ENCODE measurements around the gene MFN2. TPM values are rescaled to one million over a fixed set of nuclear protein-coding genes. Genes with fewer than 3 reads are reported as not detected.
A peak's percentile ranks its signal among the peaks of the same experiment; 100 is the strongest.

The MFN2 gene
- total and polyA plus RNA-seq, 9 of the 15 experiments (the other 6 are each of a cell fraction or from before 2014, with no cell fraction given): 10.5 to 158 (median 87.1) TPM

DNA sequence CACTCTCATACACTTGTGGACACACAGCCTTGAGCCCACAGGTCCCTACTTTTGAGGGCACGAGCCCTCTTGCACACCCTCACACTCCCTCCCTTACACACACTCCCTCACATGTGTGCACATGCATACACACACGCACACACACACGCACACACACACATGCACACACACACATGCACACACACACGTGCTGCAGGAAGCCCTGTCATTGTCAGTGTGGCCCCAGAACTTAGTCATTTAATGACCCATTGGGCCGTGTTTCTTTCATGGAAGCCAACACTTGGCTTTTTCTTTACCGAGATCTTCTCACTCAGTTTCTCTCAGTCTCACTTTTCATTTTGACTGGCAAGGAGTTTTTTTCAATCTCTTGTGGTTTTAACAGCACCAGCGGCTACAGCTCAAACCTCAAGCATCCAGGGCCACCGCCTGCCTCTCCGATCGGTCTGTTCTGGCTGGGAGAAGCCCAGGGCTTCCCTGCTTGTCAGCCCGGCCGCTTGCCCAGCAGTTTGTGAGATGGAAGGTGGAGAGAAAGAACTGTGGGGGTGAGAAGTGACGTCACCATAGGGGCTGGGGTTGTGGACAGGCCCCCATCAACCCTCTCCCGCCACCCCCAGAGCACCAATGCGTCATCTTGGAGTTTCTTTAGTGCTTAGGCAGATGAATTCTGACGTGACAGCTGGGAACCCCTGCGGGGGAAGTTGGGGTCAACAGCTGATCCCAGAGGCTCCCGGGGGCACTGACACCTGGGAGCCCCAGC is 67.1 kb downstream of the MFN2 start:
- Histone ChIP-seq H3K36me3 (ENCODE audit: control insufficient read depth, insufficient read depth, low read length) (no peaks in the 10 kb centered on the region), H4K20me1 (replicated peaks; ENCODE audit: control insufficient read depth, insufficient read depth, low read length) (no peaks in the 10 kb centered on the region), H3K4me2 (ENCODE audit: insufficient read depth, low read length) (no peak overlapping the region), H3K9me3 (replicated peaks; ENCODE audit: control insufficient read depth, insufficient read depth, low read depth, low read length) (no peaks in the 10 kb centered on the region), H3K27me3 (ENCODE audit: control insufficient read depth in 2 of 2, insufficient read depth in 2 of 2, low read length in 2 of 2) (no peaks in the 10 kb centered on the region), H3K4me3 (no peak overlapping the region), H3K27ac (ENCODE audit: extremely low read depth, low read depth, low read length) (no peak overlapping the region), H3K79me2 (ENCODE audit: control insufficient read depth, insufficient read depth, low read length) (no peaks in the 10 kb centered on the region), H3K9me1 (ENCODE audit: control insufficient read depth, insufficient read depth, low read length) (no peaks in the 10 kb centered on the region), H2AFZ (ENCODE audit: low read depth, low read length) (peak overlapping the region; percentile 15), H3K9ac (ENCODE audit: insufficient read depth in 1 of 2, low read depth in 2 of 2, low read length in 2 of 2) (peak overlapping the region in 1 of 2 experiments; percentile 61; a peak in 2 of 4 replicates), H3K4me1 (replicated peaks in 1 of 2; ENCODE audit: control insufficient read depth in 2 of 2, insufficient read depth in 2 of 2, low read length in 2 of 2) (peaks cover 20 to 31% of the 10 kb centered on the region in 2 experiments; a peak in 4 of 5 replicates)
- DNase-seq (ENCODE audit: extremely low read depth in 1 of 4, low spot score in 3 of 4): peak in 1 of 4 experiments; percentile 53
- ChIA-PET CTCF (ENCODE audit: low intra/inter-chr PET ratio) (no interaction called here), POLR2A (interaction anchor here (1.6 to 3.4 kb wide), 2 partner anchors 15 to 138 kb away, joined by 3 to 28 read pairs; no protein-coding TSS in a partner anchor)
- no TSS peak for BruUV-seq (replicated peaks)
- WGBS (ENCODE audit: insufficient coverage, low coverage, missing lambda C conversion rate): 32% methylated on average over 18 of the region's 18 CpGs
- ATAC-seq: no peak
- intact Hi-C loops (cut with micrococcal nuclease): no loop called here
- in situ Hi-C loops (cut with MboI): no loop called here
- peak; percentile 19 for FAIRE-seq
- no peak for TF ChIP-seq PHTF2 (CRISPR knock-in tag; IDR thresholded peaks at IDR 0.05)
- peak; percentile 49; the same call in 1 of the 2 replicates for TF ChIP-seq ZBTB33 (CRISPR knock-in tag; IDR thresholded peaks at IDR 0.05)
- TF ChIP-seq EGR1 (conservative IDR thresholded peaks at IDR 0.05): peak; percentile 33; the same call in 1 of the 2 replicates
- TF ChIP-seq HMG20B (CRISPR knock-in tag; IDR thresholded peaks at IDR 0.05): no peak
- no peak for TF ChIP-seq MAZ (CRISPR knock-in tag; conservative IDR thresholded peaks at IDR 0.05 in 1 of 2, IDR thresholded peaks at IDR 0.05 in 1 of 2)
- TF ChIP-seq LARP7 (IDR thresholded peaks at IDR 0.05): no peak
- TF ChIP-seq NCOA2 (IDR thresholded peaks at IDR 0.05; ENCODE audit: partially characterized antibody in 2 of 2): no peak
- 0 out of 2 replicates have a peak, but pooled peaks have one; percentile 54 for TF ChIP-seq CREB1 (IDR thresholded peaks at IDR 0.05)
- TF ChIP-seq CREB1 (CRISPR knock-in tag; IDR thresholded peaks at IDR 0.05): peak; percentile 24; the same call in 1 of the 2 replicates
- TF ChIP-seq ZNF395 (CRISPR knock-in tag; IDR thresholded peaks at IDR 0.05): 0 out of 2 replicates have a peak, but pooled peaks have one; percentile 29
- TF ChIP-seq POU5F1 (IDR thresholded peaks at IDR 0.05; ENCODE audit: borderline replicate concordance, low read depth, low read length, partially characterized antibody): no peak
- TF ChIP-seq, protein P1, sequence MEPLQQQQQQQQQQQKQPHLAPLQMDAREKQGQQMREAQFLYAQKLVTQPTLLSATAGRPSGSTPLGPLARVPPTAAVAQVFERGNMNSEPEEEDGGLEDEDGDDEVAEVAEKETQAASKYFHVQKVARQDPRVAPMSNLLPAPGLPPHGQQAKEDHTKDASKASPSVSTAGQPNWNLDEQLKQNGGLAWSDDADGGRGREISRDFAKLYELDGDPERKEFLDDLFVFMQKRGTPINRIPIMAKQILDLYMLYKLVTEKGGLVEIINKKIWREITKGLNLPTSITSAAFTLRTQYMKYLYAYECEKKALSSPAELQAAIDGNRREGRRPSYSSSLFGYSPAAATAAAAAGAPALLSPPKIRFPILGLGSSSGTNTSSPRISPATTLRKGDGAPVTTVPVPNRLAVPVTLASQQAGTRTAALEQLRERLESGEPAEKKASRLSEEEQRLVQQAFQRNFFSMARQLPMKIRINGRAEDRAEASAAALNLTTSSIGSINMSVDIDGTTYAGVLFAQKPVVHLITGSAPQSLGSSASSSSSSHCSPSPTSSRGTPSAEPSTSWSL (CRISPR knock-in tag; IDR thresholded peaks at IDR 0.05; ENCODE audit: borderline replicate concordance): no peak
- no peak for TF ChIP-seq ZNF324 (CRISPR knock-in tag; IDR thresholded peaks at IDR 0.05)
- TF ChIP-seq NFIX (CRISPR knock-in tag; IDR thresholded peaks at IDR 0.05; ENCODE audit: low read depth): no peak
